Adrenal gland (tissue), 12 donors: ENCODE results near the gene PIN4. TPM values are rescaled to one million over a fixed set of nuclear protein-coding genes. Genes with fewer than 3 reads are reported as not detected.

Experiments
- DNase-seq, 7 donors: peaks; one replicate each; pipeline ENCODE4 v3.0.0-alpha.2; 2019 to 2020
- H3K27ac ChIP-seq, 5 donors: fragments of 200-600 bp; sonication (generic) in 4 of 5; 1 replicate in 3 of 5; 2 replicates in 2 of 5; pipeline versions ENCODE4 v1.5.1 to v1.8.0; 2016 to 2020; ENCODE audit warnings: mild to moderate bottlenecking in 1 of 5
- H3K27me3 ChIP-seq: fragments of 200-600 bp; 2 replicates; pipeline ENCODE4 v1.8.0; 2021
- H3K36me3 ChIP-seq, 2 donors: fragments of 200-600 bp; replicated peaks in 1 of 2; 1 replicate in 1 of 2; 2 replicates in 1 of 2; pipeline versions ENCODE4 v1.5.1 to v1.8.0; 2018 to 2022
- H3K4me1 ChIP-seq, 2 donors: fragments of 200-600 bp; replicated peaks in 1 of 2; 1 replicate in 1 of 2; 2 replicates in 1 of 2; pipeline versions ENCODE4 v1.5.1 to v1.8.0; 2018 to 2021
- H3K4me3 ChIP-seq, 4 donors: fragments of 200-600 bp; sonication (generic) in 3 of 4; one replicate each; pipeline ENCODE4 v1.5.1; 2016 to 2018
- H3K9me3 ChIP-seq, 3 donors: fragments of 200-600 bp; sonication (generic) in 1 of 3; replicated peaks in 1 of 3; 1 replicate in 2 of 3; 2 replicates in 1 of 3; pipeline versions ENCODE4 v1.5.1 to v1.8.0; 2016 to 2021
- POLR2A ChIP-seq, 2 donors: fragments of 450-650 bp; IDR thresholded peaks; one replicate each; pipeline ENCODE4 v1.6.1; 2017; ENCODE audit warnings: antibody characterized with exemption in 2 of 2, mild to moderate bottlenecking in 2 of 2, moderate library complexity in 1 of 2
- WGBS, 4 donors: extraction: QIAGEN DNeasy Blood & Tissue Kit in 2 of 4; methylation state at CpG; one replicate each; pipeline versions ENCODE4 v1.1.5 to v1.1.7; 2013 to 2017; 5-methylcytosine and 5-hydroxymethylcytosine counted together
- intact Hi-C, 2 donors: fragments of 100-400 bp; cut with DNase I; formaldehyde crosslinking; loops; one replicate each; pipeline versions ENCODE4 v1.14.1 to v1.15.0; 2022 to 2023
- polyA plus RNA-seq, 3 donors: library from polyadenylated mRNA; stranded (reverse); fragments of 200-250 nt in 2 of 3; fragments of 350-450 nt in 1 of 3; fragmentation: Illumina TruSeq in 1 of 3; extraction: RNeasy Lipid Tissue Mini Kit (QIAGEN cat#74804) in 1 of 3; gene quantifications; one replicate each; pipeline ENCODE4 v1.2.3, GENCODE V29; 2013 to 2014
- total RNA-seq, 9 donors: library from RNA; depleted of rRNA in 4 of 9; stranded (reverse); fragments of >200 nt in 4 of 9; fragments of 120-200 nt in 1 of 9; fragmentation: NEBNext Ultra II Directional in 1 of 9; extraction: Animal tissue kit (Norgen Biotek cat#: 25700) in 1 of 9; gene quantifications; one replicate each; pipeline versions ENCODE4 v1.1.0 to v1.2.4, GENCODE V29; 2013 to 2023
- TF ChIP-seq, protein P1 (sequence below), 6 experiments: fragments of 450-650 bp in 4 of 6; fragments of 200-600 bp in 2 of 6; sonication (generic) in 1 of 6; IDR thresholded peaks; 1 replicate in 5 of 6; 2 replicates in 1 of 6; pipeline versions ENCODE4 v1.5.1 to v1.8.0; 2016 to 2021; ENCODE audit warnings: antibody characterized with exemption in 6 of 6, mild to moderate bottlenecking in 2 of 6, moderate library complexity in 1 of 6
- donor health status: healthy with polysubstance abuse.
- donor health status: Bipolar disorder and iron deficiency.
- donor health status: DM: yes; HTN: yes; CAD: no.
- donor health status: DM: no; HTN: no; CAD: no.
- donor health status: DM: no; HTN: no; CAD: no.
- donor health status: DM: yes; HTN: yes; CAD: no.

The PIN4 gene
- total and polyA plus RNA-seq, 12 donors: 2.7 to 58.4 (median 9.3) TPM

- H3K27me3 ChIP-seq: no peaks in the 10 kb centered on the region
- TF ChIP-seq POLR2A (IDR thresholded peaks at IDR 0.05): no peak
- TF ChIP-seq, protein P1, sequence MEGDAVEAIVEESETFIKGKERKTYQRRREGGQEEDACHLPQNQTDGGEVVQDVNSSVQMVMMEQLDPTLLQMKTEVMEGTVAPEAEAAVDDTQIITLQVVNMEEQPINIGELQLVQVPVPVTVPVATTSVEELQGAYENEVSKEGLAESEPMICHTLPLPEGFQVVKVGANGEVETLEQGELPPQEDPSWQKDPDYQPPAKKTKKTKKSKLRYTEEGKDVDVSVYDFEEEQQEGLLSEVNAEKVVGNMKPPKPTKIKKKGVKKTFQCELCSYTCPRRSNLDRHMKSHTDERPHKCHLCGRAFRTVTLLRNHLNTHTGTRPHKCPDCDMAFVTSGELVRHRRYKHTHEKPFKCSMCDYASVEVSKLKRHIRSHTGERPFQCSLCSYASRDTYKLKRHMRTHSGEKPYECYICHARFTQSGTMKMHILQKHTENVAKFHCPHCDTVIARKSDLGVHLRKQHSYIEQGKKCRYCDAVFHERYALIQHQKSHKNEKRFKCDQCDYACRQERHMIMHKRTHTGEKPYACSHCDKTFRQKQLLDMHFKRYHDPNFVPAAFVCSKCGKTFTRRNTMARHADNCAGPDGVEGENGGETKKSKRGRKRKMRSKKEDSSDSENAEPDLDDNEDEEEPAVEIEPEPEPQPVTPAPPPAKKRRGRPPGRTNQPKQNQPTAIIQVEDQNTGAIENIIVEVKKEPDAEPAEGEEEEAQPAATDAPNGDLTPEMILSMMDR (IDR thresholded peaks at IDR 0.05): peak; percentile 58 to 78 (median 67)
- H3K36me3 ChIP-seq: no peaks in the 10 kb centered on the region
- WGBS, 4 donors: 73 to 96% (median 93%) methylated on average over 2 to 3 of the region's 3 CpGs
- no peaks in the 10 kb centered on the region for H3K9me3 ChIP-seq
- H3K4me3 ChIP-seq: no peak overlapping the region
- DNase-seq: peak; percentile 47 to 84 (median 66)
- no peaks in the 10 kb centered on the region for H3K4me1 ChIP-seq
- H3K27ac ChIP-seq: no peak overlapping the region
- intact Hi-C loops: no loop called here
Observed at GRCh38 chrX:72245461-72246089, 64.0 kb downstream of the PIN4 start.

DNA sequence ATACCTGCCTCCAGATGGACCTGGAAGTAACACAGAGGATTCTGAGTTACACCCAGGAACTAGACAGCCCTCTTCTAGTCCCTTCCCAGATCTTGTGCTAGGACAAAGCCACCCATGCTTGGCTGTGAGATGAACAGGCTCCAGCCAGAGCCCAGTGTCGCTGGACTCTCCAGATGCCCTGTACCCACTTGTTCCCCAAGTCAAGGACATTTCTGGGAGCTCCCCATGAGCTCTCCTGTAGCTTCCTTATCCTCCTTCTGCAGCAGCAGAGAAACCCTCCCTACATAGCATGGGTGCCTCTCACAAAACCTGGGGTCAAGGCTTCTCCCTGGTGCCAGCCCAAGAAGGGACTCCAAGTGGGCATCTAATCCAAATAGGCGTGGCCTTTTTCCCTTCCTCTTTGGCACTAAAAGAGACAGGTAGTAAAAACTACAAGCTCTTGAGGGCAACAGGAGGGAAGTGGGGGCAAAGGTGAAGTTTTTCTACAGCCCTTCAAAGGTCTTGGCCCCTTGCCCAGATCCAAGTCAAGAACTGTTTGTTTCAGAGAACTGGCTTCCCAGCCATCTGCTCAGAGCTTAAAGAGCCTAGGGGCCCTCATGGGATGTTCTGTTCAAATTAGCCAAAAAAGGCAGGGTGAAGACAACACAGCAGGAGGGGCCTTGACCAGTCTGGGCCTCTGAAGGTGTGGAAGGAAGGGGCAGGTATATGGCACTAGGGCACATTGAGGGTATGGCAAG, 65.8 kb downstream of the PIN4 start:
- intact Hi-C loops: no loop called here
- Histone ChIP-seq H3K36me3 (no peaks in the 10 kb centered on the region), H3K4me3 (no peak overlapping the region), H3K4me1 (no peaks in the 10 kb centered on the region), H3K9me3 (no peaks in the 10 kb centered on the region), H3K27me3 (peaks cover 6% of the 10 kb centered on the region), H3K27ac (no peak overlapping the region)
- TF ChIP-seq, protein P1 (IDR thresholded peaks at IDR 0.05): no peak
- no peak for TF ChIP-seq POLR2A (IDR thresholded peaks at IDR 0.05)
- 67 to 80% (median 79%) methylated on average over 2 of the region's 2 CpGs; no CpG with 5 or more reads in 1 of the 4 donors for WGBS, 4 donors
- peak in 4 of 7 donors; percentile 33 to 55 (median 34) for DNase-seq

Other genes with a start within 250 kb of the PIN4 start
- gene RTL5, start 49.8 kb upstream of the PIN4 start, total RNA-seq: 1 to 10 TPM; 1.3 to 7.9 (median 5.0) TPM
- 1 to 10 TPM; 2.8 to 7.5 (median 5.3) TPM for gene RTL5, start 49.8 kb upstream of the PIN4 start, polyA plus RNA-seq
- gene ERCC6L, start 57.3 kb downstream of the PIN4 start, total RNA-seq: 1 to 10 TPM in 1 of 9 donors, under 1 TPM in 6, not detected in 2; 0.08 to 1.8 (median 0.14) TPM
- under 1 TPM in 1 of 3 donors, not detected in 2; 0.33 TPM for gene ERCC6L, start 57.3 kb downstream of the PIN4 start, polyA plus RNA-seq
- 100 to 1,000 TPM; 391 to 946 (median 826) TPM for gene RPS4X, start 95.5 kb downstream of the PIN4 start, total RNA-seq
- 1,000 to 10,000 TPM in 1 of 3 donors, 100 to 1,000 TPM in 2; 589 to 1,087 (median 762) TPM for gene RPS4X, start 95.5 kb downstream of the PIN4 start, polyA plus RNA-seq
- 10 to 100 TPM in 1 of 9 donors, 1 to 10 TPM in 1, under 1 TPM in 2, not detected in 5; 0.50 to 10.1 (median 2.3) TPM for gene CITED1, start 124.2 kb downstream of the PIN4 start, total RNA-seq
- 10 to 100 TPM in 1 of 3 donors, 1 to 10 TPM in 2; 1.2 to 13.5 (median 2.5) TPM for gene CITED1, start 124.2 kb downstream of the PIN4 start, polyA plus RNA-seq